ENCODE data around the gene SEC22C. TPM values are rescaled to one million over a fixed set of nuclear protein-coding genes. Genes with fewer than 3 reads are reported as not detected.

Gene SEC22C, protein sequence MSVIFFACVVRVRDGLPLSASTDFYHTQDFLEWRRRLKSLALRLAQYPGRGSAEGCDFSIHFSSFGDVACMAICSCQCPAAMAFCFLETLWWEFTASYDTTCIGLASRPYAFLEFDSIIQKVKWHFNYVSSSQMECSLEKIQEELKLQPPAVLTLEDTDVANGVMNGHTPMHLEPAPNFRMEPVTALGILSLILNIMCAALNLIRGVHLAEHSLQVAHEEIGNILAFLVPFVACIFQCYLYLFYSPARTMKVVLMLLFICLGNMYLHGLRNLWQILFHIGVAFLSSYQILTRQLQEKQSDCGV
- total RNA-seq (72.0 TPM), polyA plus RNA-seq (10 to 100 TPM; 40.9 to 53.9 (median 51.4) TPM)

DNA sequence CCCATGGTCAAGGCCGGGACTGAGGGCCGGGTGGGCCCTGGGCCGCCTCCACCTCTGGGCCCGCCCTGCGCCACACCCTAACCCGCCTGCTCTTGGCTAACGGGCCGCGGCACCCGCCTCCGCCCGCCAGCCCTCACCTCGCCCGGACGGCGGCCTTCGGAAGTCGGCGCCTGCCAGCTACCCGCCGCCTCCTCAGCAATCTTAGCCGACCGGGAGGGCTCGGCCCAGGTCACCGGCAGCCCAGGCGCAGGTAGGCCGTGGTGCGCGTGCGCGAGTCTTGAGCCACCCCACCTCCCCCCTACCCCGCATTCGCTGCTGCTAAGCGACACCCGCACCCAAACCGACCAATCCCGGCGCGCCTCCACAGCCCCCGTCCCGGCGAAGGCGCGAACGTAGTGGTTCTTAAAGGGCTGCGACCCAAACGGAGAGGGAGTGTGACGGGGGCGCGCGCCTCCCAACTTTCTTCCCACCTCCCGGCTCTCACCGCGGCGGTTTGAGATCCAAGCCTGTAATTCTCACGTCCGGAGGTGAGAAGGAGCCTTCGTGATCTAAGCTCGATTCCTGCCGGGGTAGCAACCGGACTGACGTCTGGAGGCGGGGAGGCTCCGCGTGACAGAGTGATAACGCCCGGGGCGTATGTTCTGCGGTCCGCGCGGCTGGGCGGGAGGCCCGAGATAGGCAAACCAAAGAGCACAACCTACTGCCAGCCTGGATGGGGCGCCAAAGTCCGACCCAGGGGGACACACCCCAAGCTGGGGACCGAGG lies at the start of gene SEC22C:
SEC22C (minus strand) TSS at position 259 of the 765 bp plus-strand sequence. CDS start 12,921 bp downstream, outside the sequence.
- H3K36me3 ChIP-seq (ENCODE audit: control insufficient read depth, insufficient read depth, low read length), result no peaks in the 10 kb centered on the region
- H3K36me3 Mint-ChIP-seq, result peaks cover 10% of the 10 kb centered on the region
- peaks cover 31 to 55% (median 43%) of the 10 kb centered on the region in 4 donors for H3K4me1 Mint-ChIP-seq
- H3K9me3 Mint-ChIP-seq, result no peaks in the 10 kb centered on the region
- peak within 1 kb of the TSS; percentile 82 for H3K4me3 ChIP-seq (ENCODE audit: low read depth, low read length)
- H3K27me3 Mint-ChIP-seq, result no peaks in the 10 kb centered on the region
- no peaks in the 10 kb centered on the region for H3K27me3 ChIP-seq (ENCODE audit: control insufficient read depth, insufficient read depth, low read length)
- peak within 1 kb of the TSS; percentile 97 for H3K27ac ChIP-seq (ENCODE audit: insufficient read depth, low read length, poor library complexity, severe bottlenecking)
- peak within 1 kb of the TSS; percentile 95 to 98 (median 96) for H3K27ac Mint-ChIP-seq
- H3K4me1 ChIP-seq (ENCODE audit: control insufficient read depth, insufficient read depth, low read length, poor library complexity, severe bottlenecking), result peaks cover 27% of the 10 kb centered on the region
- H3K9me3 ChIP-seq (ENCODE audit: control insufficient read depth in 2 of 2, low read length in 2 of 2), result no peaks in the 10 kb centered on the region
- DNase-seq (peak; percentile 94 to 97 (median 95)), ATAC-seq (ENCODE audit: low read depth in 2 of 2) (peak; percentile 91 to 93)
- H3K4me3 Mint-ChIP-seq, result peak within 1 kb of the TSS; percentile 92 to 95 (median 93)

DNA sequence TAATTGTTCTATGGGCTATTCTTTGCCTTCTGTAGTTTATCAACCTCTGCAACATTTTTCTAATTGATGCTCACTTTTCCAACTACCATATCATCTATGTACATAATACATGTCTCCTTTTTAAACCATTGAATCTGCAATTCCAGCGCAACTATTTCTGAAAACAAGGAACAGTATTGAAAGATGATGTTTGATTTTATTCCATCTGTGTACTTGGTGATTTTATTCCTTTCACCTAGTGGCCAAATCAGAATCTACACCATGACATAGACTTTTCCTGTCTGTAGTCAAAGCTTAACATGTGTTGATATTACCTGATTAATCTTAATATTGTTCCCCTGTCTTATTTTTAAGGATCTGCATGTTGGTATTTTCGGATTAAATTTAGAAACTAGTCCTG lies 31.7 kb upstream of the SEC22C start:
- no peaks in the 10 kb centered on the region for H3K27me3 ChIP-seq (ENCODE audit: control insufficient read depth, insufficient read depth, low read length)
- peaks cover 18% of the 10 kb centered on the region for H3K36me3 Mint-ChIP-seq
- DNase-seq (peak in 2 of 3 donors; percentile 13 to 40), ATAC-seq (ENCODE audit: low read depth in 2 of 2) (peak in 1 of 2 donors; percentile 40)
- peak overlapping the region; percentile 13 to 58 (median 13) for H3K27ac Mint-ChIP-seq
- peaks cover 27% of the 10 kb centered on the region for H3K4me1 ChIP-seq (ENCODE audit: control insufficient read depth, insufficient read depth, low read length, poor library complexity, severe bottlenecking)
- no peaks in the 10 kb centered on the region for H3K9me3 ChIP-seq (ENCODE audit: control insufficient read depth in 2 of 2, low read length in 2 of 2)
- H3K4me3 ChIP-seq (ENCODE audit: low read depth, low read length), result no peak overlapping the region
- H3K4me3 Mint-ChIP-seq, result peak overlapping the region; percentile 0 to 63 (median 10)
- H3K36me3 ChIP-seq (ENCODE audit: control insufficient read depth, insufficient read depth, low read length), result peaks cover 14% of the 10 kb centered on the region
- no peaks in the 10 kb centered on the region for H3K9me3 Mint-ChIP-seq
- peaks cover 48 to 76% (median 63%) of the 10 kb centered on the region in 4 donors for H3K4me1 Mint-ChIP-seq
- H3K27me3 Mint-ChIP-seq, result no peaks in the 10 kb centered on the region
- no peak overlapping the region for H3K27ac ChIP-seq (ENCODE audit: insufficient read depth, low read length, poor library complexity, severe bottlenecking)

DNA sequence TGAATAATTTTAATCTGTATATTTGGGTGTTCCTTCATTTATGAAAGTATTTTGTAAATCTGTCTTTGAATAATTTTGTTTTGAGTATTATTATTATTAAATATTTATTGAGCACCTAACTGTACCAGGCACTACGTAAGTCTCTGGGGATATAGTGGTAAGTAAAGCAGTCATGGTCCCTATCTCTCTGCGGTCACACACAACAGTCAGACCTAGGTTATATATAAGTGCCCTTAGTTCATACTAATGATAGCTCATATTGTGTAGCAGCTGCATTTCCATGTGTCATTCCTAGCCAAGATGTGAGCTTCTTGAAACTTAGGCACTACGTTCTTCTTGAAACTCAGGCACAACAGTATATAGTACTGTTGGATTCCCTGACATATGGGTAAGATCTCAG lies 31.2 kb upstream of the SEC22C start:
- DNase-seq (no peak), ATAC-seq (ENCODE audit: low read depth in 2 of 2) (no peak)
- Mint-ChIP-seq H3K4me3 (peak overlapping the region in 1 of 4 donors; percentile 3), H3K36me3 (peaks cover 19% of the 10 kb centered on the region), H3K27me3 (no peaks in the 10 kb centered on the region), H3K27ac (peak overlapping the region in 2 of 3 donors; percentile 53 to 58), H3K4me1 (peaks cover 48 to 77% (median 66%) of the 10 kb centered on the region in 4 donors), H3K9me3 (no peaks in the 10 kb centered on the region)
- no peaks in the 10 kb centered on the region for H3K9me3 ChIP-seq (ENCODE audit: control insufficient read depth in 2 of 2, low read length in 2 of 2)
- peak overlapping the region; percentile 86 for H3K27ac ChIP-seq (ENCODE audit: insufficient read depth, low read length, poor library complexity, severe bottlenecking)
- H3K36me3 ChIP-seq (ENCODE audit: control insufficient read depth, insufficient read depth, low read length), result peaks cover 15% of the 10 kb centered on the region
- no peaks in the 10 kb centered on the region for H3K27me3 ChIP-seq (ENCODE audit: control insufficient read depth, insufficient read depth, low read length)
- H3K4me1 ChIP-seq (ENCODE audit: control insufficient read depth, insufficient read depth, low read length, poor library complexity, severe bottlenecking), result peaks cover 27% of the 10 kb centered on the region
- H3K4me3 ChIP-seq (ENCODE audit: low read depth, low read length), result no peak overlapping the region

DNA sequence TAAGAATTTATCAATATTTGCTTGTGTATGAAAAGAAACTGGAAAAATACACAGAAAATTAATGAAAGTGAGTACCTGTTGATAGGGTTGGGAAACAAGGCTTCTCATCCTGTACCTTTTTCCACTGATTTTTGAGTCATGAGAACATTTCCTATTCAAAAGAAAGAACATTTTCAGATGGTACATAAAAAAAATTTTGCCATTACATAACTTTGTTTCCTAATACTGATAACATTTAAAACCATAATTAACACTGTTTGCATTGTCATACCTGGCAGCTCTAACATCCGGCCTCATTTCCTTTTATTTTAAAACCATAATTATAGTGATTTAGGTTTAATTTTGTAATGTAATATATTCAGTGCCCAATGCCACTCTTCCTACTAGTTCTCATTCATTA lies 30.4 kb upstream of the SEC22C start:
- H3K36me3 ChIP-seq (ENCODE audit: control insufficient read depth, insufficient read depth, low read length), result peaks cover 16% of the 10 kb centered on the region
- H3K4me1 ChIP-seq (ENCODE audit: control insufficient read depth, insufficient read depth, low read length, poor library complexity, severe bottlenecking), result peaks cover 27% of the 10 kb centered on the region
- DNase-seq (peak in 2 of 3 donors; percentile 38 to 46), ATAC-seq (ENCODE audit: low read depth in 2 of 2) (peak in 1 of 2 donors; percentile 31)
- H3K27ac ChIP-seq (ENCODE audit: insufficient read depth, low read length, poor library complexity, severe bottlenecking), result peak overlapping the region; percentile 86
- Mint-ChIP-seq H3K27me3 (no peaks in the 10 kb centered on the region), H3K36me3 (peaks cover 24% of the 10 kb centered on the region), H3K4me1 (peaks cover 52 to 82% (median 70%) of the 10 kb centered on the region in 4 donors), H3K9me3 (no peaks in the 10 kb centered on the region), H3K4me3 (peak overlapping the region; percentile 11 to 41 (median 22)), H3K27ac (peak overlapping the region; percentile 53 to 97 (median 90))
- no peaks in the 10 kb centered on the region for H3K9me3 ChIP-seq (ENCODE audit: control insufficient read depth in 2 of 2, low read length in 2 of 2)
- H3K27me3 ChIP-seq (ENCODE audit: control insufficient read depth, insufficient read depth, low read length), result no peaks in the 10 kb centered on the region
- H3K4me3 ChIP-seq (ENCODE audit: low read depth, low read length), result peak overlapping the region; percentile 55

DNA sequence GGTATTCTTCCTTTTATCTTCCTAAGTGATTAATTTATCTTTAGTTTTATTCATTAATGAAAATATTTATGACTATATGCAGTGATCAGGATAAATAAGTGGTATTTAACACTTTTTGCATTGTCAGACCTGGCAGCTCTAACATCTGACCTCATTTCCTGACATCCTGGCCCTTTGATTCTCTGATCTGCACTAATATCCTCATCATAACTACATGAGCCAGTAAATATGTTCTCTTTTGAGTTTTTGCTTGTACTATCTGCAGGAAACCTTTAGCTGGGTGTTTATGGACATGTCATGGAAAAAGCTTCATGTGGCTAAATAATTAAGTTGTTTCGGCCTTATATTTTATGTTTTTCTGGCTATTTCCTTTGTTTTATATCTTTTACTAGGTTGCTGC lies 29.2 kb upstream of the SEC22C start:
- peak in 2 of 3 donors; percentile 28 to 62 for DNase-seq
- peaks cover 29% of the 10 kb centered on the region for H3K36me3 Mint-ChIP-seq
- no peaks in the 10 kb centered on the region for H3K9me3 Mint-ChIP-seq
- Histone ChIP-seq H3K36me3 (ENCODE audit: control insufficient read depth, insufficient read depth, low read length) (peaks cover 23% of the 10 kb centered on the region), H3K4me1 (ENCODE audit: control insufficient read depth, insufficient read depth, low read length, poor library complexity, severe bottlenecking) (peaks cover 31% of the 10 kb centered on the region), H3K27me3 (ENCODE audit: control insufficient read depth, insufficient read depth, low read length) (no peaks in the 10 kb centered on the region), H3K4me3 (ENCODE audit: low read depth, low read length) (peak overlapping the region; percentile 56), H3K27ac (ENCODE audit: insufficient read depth, low read length, poor library complexity, severe bottlenecking) (peak overlapping the region; percentile 86), H3K9me3 (ENCODE audit: control insufficient read depth in 2 of 2, low read length in 2 of 2) (no peaks in the 10 kb centered on the region)
- peak overlapping the region; percentile 31 to 89 (median 58) for H3K4me3 Mint-ChIP-seq
- no peaks in the 10 kb centered on the region for H3K27me3 Mint-ChIP-seq
- peak; percentile 57 for ATAC-seq (ENCODE audit: low read depth in 2 of 2)
- peak overlapping the region; percentile 90 to 97 (median 92) for H3K27ac Mint-ChIP-seq
- peaks cover 53 to 83% (median 67%) of the 10 kb centered on the region in 4 donors for H3K4me1 Mint-ChIP-seq

DNA sequence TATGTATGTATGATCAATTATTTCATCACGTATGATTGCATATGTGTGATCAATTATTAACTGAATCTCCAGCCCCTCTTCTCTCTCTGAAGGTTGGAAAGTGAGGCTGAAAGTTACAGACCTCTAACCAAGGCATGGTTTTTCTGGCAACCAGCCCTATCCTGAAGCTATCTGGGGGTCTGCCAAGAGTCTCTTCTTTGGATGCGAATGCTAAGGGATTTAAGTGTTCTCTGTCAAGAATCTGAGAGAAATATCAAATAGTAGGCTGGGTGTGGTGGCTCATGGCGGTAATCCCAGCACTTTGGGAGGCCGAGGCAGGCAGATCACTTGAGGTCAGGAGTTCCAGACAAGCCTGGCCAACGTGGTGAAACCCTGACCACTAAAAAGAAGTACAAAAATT lies 26.8 kb upstream of the SEC22C start:
- Histone ChIP-seq H3K27me3 (ENCODE audit: control insufficient read depth, insufficient read depth, low read length) (no peaks in the 10 kb centered on the region), H3K27ac (ENCODE audit: insufficient read depth, low read length, poor library complexity, severe bottlenecking) (no peak overlapping the region), H3K36me3 (ENCODE audit: control insufficient read depth, insufficient read depth, low read length) (peaks cover 27% of the 10 kb centered on the region), H3K9me3 (ENCODE audit: control insufficient read depth in 2 of 2, low read length in 2 of 2) (peaks cover 0 to 7% of the 10 kb centered on the region in 2 experiments), H3K4me1 (ENCODE audit: control insufficient read depth, insufficient read depth, low read length, poor library complexity, severe bottlenecking) (peaks cover 43% of the 10 kb centered on the region), H3K4me3 (ENCODE audit: low read depth, low read length) (no peak overlapping the region)
- peak overlapping the region in 2 of 3 donors; percentile 69 to 70 for H3K27ac Mint-ChIP-seq
- H3K36me3 Mint-ChIP-seq, result peaks cover 42% of the 10 kb centered on the region
- peaks cover 0 to 6% (median 0%) of the 10 kb centered on the region in 7 donors for H3K9me3 Mint-ChIP-seq
- H3K4me3 Mint-ChIP-seq, result peak overlapping the region in 1 of 4 donors; percentile 36
- peaks cover 50 to 87% (median 71%) of the 10 kb centered on the region in 4 donors for H3K4me1 Mint-ChIP-seq
- no peak for DNase-seq
- no peak for ATAC-seq (ENCODE audit: low read depth in 2 of 2)
- H3K27me3 Mint-ChIP-seq, result no peaks in the 10 kb centered on the region

DNA sequence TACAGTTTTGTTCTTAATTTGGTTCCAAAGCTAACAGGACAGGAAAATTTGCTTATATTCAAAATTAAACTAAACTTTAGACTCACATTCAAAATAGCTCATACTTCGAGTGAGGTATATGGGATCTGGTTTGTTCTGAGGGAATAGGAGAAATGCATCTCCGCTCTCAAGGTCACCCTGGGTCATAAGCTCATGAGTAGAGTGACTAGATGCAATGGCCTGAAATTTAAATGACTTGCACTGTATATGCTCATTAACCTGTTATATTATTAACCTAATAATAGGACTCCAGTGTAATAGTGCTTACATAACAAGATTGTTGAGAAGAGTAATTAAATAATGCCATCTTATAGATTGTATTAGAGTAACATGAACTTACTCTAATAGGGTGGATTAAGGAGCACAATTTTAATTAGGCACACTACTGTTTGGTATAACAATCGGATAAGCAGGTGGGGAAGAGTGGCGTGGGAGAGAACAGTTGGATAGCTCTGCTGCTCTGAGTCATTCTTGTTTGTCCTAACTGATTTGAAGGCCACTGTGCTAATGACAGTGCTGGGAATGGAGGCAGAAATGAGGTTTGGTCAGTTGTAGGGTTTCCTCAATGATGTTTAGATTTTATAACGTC lies 23.9 kb upstream of the SEC22C start:
- Mint-ChIP-seq H3K9me3 (peaks cover 0 to 6% (median 0%) of the 10 kb centered on the region in 7 donors), H3K36me3 (peaks cover 44% of the 10 kb centered on the region), H3K27me3 (no peaks in the 10 kb centered on the region), H3K4me1 (peaks cover 43 to 79% (median 60%) of the 10 kb centered on the region in 4 donors), H3K4me3 (peak overlapping the region in 1 of 4 donors; percentile 74), H3K27ac (peak overlapping the region in 1 of 3 donors; percentile 68)
- Histone ChIP-seq H3K27me3 (ENCODE audit: control insufficient read depth, insufficient read depth, low read length) (no peaks in the 10 kb centered on the region), H3K27ac (ENCODE audit: insufficient read depth, low read length, poor library complexity, severe bottlenecking) (no peak overlapping the region), H3K36me3 (ENCODE audit: control insufficient read depth, insufficient read depth, low read length) (peaks cover 32% of the 10 kb centered on the region), H3K4me3 (ENCODE audit: low read depth, low read length) (peak overlapping the region; percentile 4), H3K4me1 (ENCODE audit: control insufficient read depth, insufficient read depth, low read length, poor library complexity, severe bottlenecking) (peaks cover 43% of the 10 kb centered on the region), H3K9me3 (ENCODE audit: control insufficient read depth in 2 of 2, low read length in 2 of 2) (peaks cover 3 to 11% of the 10 kb centered on the region in 2 experiments)
- DNase-seq (no peak), ATAC-seq (ENCODE audit: low read depth in 2 of 2) (no peak)

Data from CD4-positive, CD25-positive, alpha-beta regulatory T cell (primary cell).